Neural cell (in vitro differentiated cells): ENCODE measurements around the gene ENO4. TPM values are rescaled to one million over a fixed set of nuclear protein-coding genes. Genes with fewer than 3 reads are reported as not detected.

ENCODE experiments used
- H2AFZ ChIP-seq: fragments of 200-600, 300-800 bp; sonication (generic), shearing (Covaris generic); 2 replicates; pipeline ENCODE4 v1.6.0; 2014; ENCODE audit warnings: low read depth, mild to moderate bottlenecking, antibody characterized with exemption, low read length, moderate library complexity
- H3F3A ChIP-seq: fragments of 200-600 bp; shearing (Covaris generic); 2 replicates; pipeline ENCODE4 v1.6.1; 2016; ENCODE audit warnings: mild to moderate bottlenecking, moderate library complexity, mixed read lengths, antibody characterized with exemption, low read length; ENCODE audit not compliant: insufficient read depth, poor library complexity, severe bottlenecking
- H3K27ac ChIP-seq: fragments of 200-600, 300-800 bp; sonication (generic), shearing (Covaris generic); 2 replicates; pipeline ENCODE4 v1.5.1; 2014; ENCODE audit warnings: mild to moderate bottlenecking, low read length, moderate library complexity
- H3K27me3 ChIP-seq: fragments of 300-800, 200-600 bp; sonication (generic), shearing (Covaris generic); 2 replicates; pipeline ENCODE4 v1.6.0; 2014; ENCODE audit warnings: mild to moderate bottlenecking, low read depth, low read length, moderate library complexity; ENCODE audit not compliant: insufficient read depth
- H3K36me3 ChIP-seq: fragments of 300-800, 200-600 bp; sonication (generic), shearing (Covaris generic); 2 replicates; pipeline ENCODE4 v1.5.1; 2014; ENCODE audit warnings: mild to moderate bottlenecking, antibody characterized with exemption, low read length, moderate library complexity; ENCODE audit not compliant: insufficient read depth
- H3K4me2 ChIP-seq: fragments of 300-800, 200-600 bp; sonication (generic), shearing (Covaris generic); 2 replicates; pipeline ENCODE4 v1.6.0; 2014; ENCODE audit warnings: mild to moderate bottlenecking, low read length
- H3K4me3 ChIP-seq: fragments of 300-800, 200-600 bp; sonication (generic), shearing (Covaris generic); 2 replicates; pipeline ENCODE4 v1.5.1; 2014; ENCODE audit warnings: mild to moderate bottlenecking, low read length, moderate library complexity
- H3K79me2 ChIP-seq: fragments of 200-600 bp; shearing (Covaris generic); replicated peaks from 2 replicates; pipeline ENCODE4 v1.6.0; 2014; ENCODE audit warnings: mild to moderate bottlenecking, low read length, moderate library complexity; ENCODE audit not compliant: insufficient read depth
- H3K9ac ChIP-seq: fragments of 300-800, 200-600 bp; sonication (generic), shearing (Covaris generic); 2 replicates; pipeline ENCODE4 v1.6.1; 2016; ENCODE audit warnings: mild to moderate bottlenecking, low read length, mixed read lengths
- H3K9me2 ChIP-seq: fragments of 200-600 bp; shearing (Covaris generic); 2 replicates; pipeline ENCODE4 v1.6.1; 2016; ENCODE audit warnings: mild to moderate bottlenecking, low read length, mixed read lengths; ENCODE audit not compliant: insufficient read depth
- H3K9me3 ChIP-seq: fragments of 200-600, 300-800 bp; sonication (generic), shearing (Covaris generic); 2 replicates; pipeline ENCODE4 v1.6.1; 2016; ENCODE audit warnings: mild to moderate bottlenecking, mixed run types, low read length, moderate library complexity, mixed read lengths
- H4K20me1 ChIP-seq: fragments of 200-600 bp; shearing (Covaris generic); 2 replicates; pipeline ENCODE4 v1.6.1; 2016; ENCODE audit warnings: mild to moderate bottlenecking, mixed run types; ENCODE audit not compliant: insufficient read depth
- CTCF ChIP-seq: fragments of 450-650 bp; IDR thresholded peaks from 2 replicates; pipeline ENCODE4 v1.5.1; 2014; ENCODE audit warnings: antibody characterized with exemption, mild to moderate bottlenecking, moderate library complexity; ENCODE audit not compliant: poor library complexity, severe bottlenecking
- EP300 ChIP-seq: fragments of 450-650 bp; conservative IDR thresholded peaks from 2 replicates; pipeline ENCODE4 v1.6.1; 2014; ENCODE audit warnings: antibody characterized with exemption, mild to moderate bottlenecking, moderate library complexity; ENCODE audit not compliant: poor library complexity, severe bottlenecking
- EZH2 ChIP-seq: fragments of 200-600, 300-800 bp; shearing (Covaris generic), sonication (generic); IDR thresholded peaks from 2 replicates; pipeline ENCODE4 v1.6.1; 2014; ENCODE audit warnings: antibody characterized with exemption, low read length, borderline replicate concordance, mild to moderate bottlenecking; ENCODE audit not compliant: insufficient read depth, poor library complexity, severe bottlenecking
- MXI1 ChIP-seq: fragments of 450-650 bp; conservative IDR thresholded peaks from 2 replicates; pipeline ENCODE4 v1.6.1; 2014; ENCODE audit warnings: antibody characterized with exemption, mild to moderate bottlenecking; ENCODE audit not compliant: poor library complexity, severe bottlenecking
- POLR2AphosphoS5 ChIP-seq: IDR thresholded peaks from 2 replicates; pipeline ENCODE4 v1.6.1; 2012
- RAD21 ChIP-seq: fragments of 450-650 bp; conservative IDR thresholded peaks from 2 replicates; pipeline ENCODE4 v1.6.1; 2014; ENCODE audit warnings: antibody characterized with exemption, mild to moderate bottlenecking, moderate library complexity
- REST ChIP-seq: IDR thresholded peaks from 2 replicates; pipeline ENCODE4 v1.6.1; 2012; ENCODE audit warnings: borderline replicate concordance
- SMC3 ChIP-seq: fragments of 450-650 bp; conservative IDR thresholded peaks from 2 replicates; pipeline ENCODE4 v1.6.1; 2014; ENCODE audit warnings: antibody characterized with exemption, mild to moderate bottlenecking, moderate library complexity; ENCODE audit not compliant: poor library complexity
- TAF1 ChIP-seq: IDR thresholded peaks from 2 replicates; pipeline ENCODE4 v1.6.1; 2012; ENCODE audit warnings: low read depth
- polyA plus RNA-seq: library from polyadenylated mRNA; depleted of rRNA; stranded (reverse); fragments of >200 nt; gene quantifications from 2 replicates; pipeline ENCODE4 v1.2.3, GENCODE V29; 2014

ENO4 gene
- polyA plus RNA-seq, 1 donor from 2014 or later = 0.51 TPM

- no peak for TF ChIP-seq TAF1
- TF ChIP-seq CTCF = no peak
- TF ChIP-seq REST = no peak
- no peak for TF ChIP-seq POLR2AphosphoS5
- TF ChIP-seq MXI1 = no peak
- TF ChIP-seq EP300 = no peak
- TF ChIP-seq SMC3 = no peak
- TF ChIP-seq RAD21 = no peak
- no peak for TF ChIP-seq EZH2
- no peaks in the 10 kb centered on the region for H3K27me3 ChIP-seq
Measured at GRCh38 chr10:116808706-116809105, 40.6 kb upstream of the ENO4 start.

GRCh38 chr10:116809483-116810119 lies 39.7 kb upstream of the ENO4 start:
- H3F3A ChIP-seq = no peaks in the 10 kb centered on the region
- H3K4me3 ChIP-seq = no peak overlapping the region
- H2AFZ ChIP-seq = no peak overlapping the region
- no peaks in the 10 kb centered on the region for H3K9me2 ChIP-seq
- no peak overlapping the region for H3K9ac ChIP-seq
- no peaks in the 10 kb centered on the region for H4K20me1 ChIP-seq
- no peaks in the 10 kb centered on the region for H3K79me2 ChIP-seq
- no peak overlapping the region for H3K27ac ChIP-seq
- no peaks in the 10 kb centered on the region for H3K9me3 ChIP-seq
- TF ChIP-seq EP300 (no peak), CTCF (peak; percentile 30)
- no peak overlapping the region for H3K4me2 ChIP-seq
- H3K36me3 ChIP-seq = no peaks in the 10 kb centered on the region
- no peaks in the 10 kb centered on the region for H3K27me3 ChIP-seq

More at GRCh38 chr10:116808706-116809105, 40.6 kb upstream of the ENO4 start:
- H4K20me1 ChIP-seq = no peaks in the 10 kb centered on the region
- H3K79me2 ChIP-seq = no peaks in the 10 kb centered on the region
- no peak overlapping the region for H3K27ac ChIP-seq
- no peaks in the 10 kb centered on the region for H3K36me3 ChIP-seq
- H3K9me3 ChIP-seq = no peaks in the 10 kb centered on the region
- H3F3A ChIP-seq = no peaks in the 10 kb centered on the region
- no peaks in the 10 kb centered on the region for H3K9me2 ChIP-seq
- H3K9ac ChIP-seq = no peak overlapping the region
- no peak overlapping the region for H2AFZ ChIP-seq
- H3K4me3 ChIP-seq = no peak overlapping the region
- no peak overlapping the region for H3K4me2 ChIP-seq
